HEK293 (cell line): Measurements from ENCODE around the gene SYNCRIP.
"Not testable (repeated sequence)": the region's sequence is repeated elsewhere in the genome, so short reads cannot be mapped to it uniquely, and the experiment has no call there.

Experiments used
- CTCF ChIA-PET: fragments of 350-600 bp; formaldehyde crosslinking; extraction: SDS; loops from one replicate; lab custom pipeline; 2021; ENCODE audit warnings: antibody characterized with exemption; lab: Yijun Ruan, JAX
- POLR2A ChIA-PET: fragments of 300-600 bp; formaldehyde crosslinking; extraction: SDS; loops from one replicate; lab custom pipeline; 2020; ENCODE audit warnings: antibody characterized with exemption, inconsistent platforms; lab: Yijun Ruan, JAX
- H3K27ac ChIP-seq: fragments of 200-500 bp; sonication (Bioruptor generic); 2 replicates; pipeline ENCODE4 v1.5.1; 2014; ENCODE audit warnings: low read depth, low read length, control low read depth, inconsistent platforms; ENCODE audit errors: extremely low read depth
- H3K36me3 ChIP-seq, 2 experiments: fragments of 200-500 bp in 1 of 2; sonication (Bioruptor generic) in 1 of 2; 1 replicate in 1 of 2; 2 replicates in 1 of 2; pipeline ENCODE4 v1.5.1; 2014 to 2017; ENCODE audit warnings: inconsistent platforms in 2 of 2, low read length in 2 of 2; ENCODE audit not compliant: control insufficient read depth in 2 of 2, insufficient read depth in 1 of 2
- H3K4me1 ChIP-seq: fragments of 200-500 bp; sonication (Bioruptor generic); 2 replicates; pipeline ENCODE4 v1.5.1; 2014; ENCODE audit warnings: mild to moderate bottlenecking, low read length, inconsistent platforms; ENCODE audit not compliant: control insufficient read depth, insufficient read depth
- H3K4me3 ChIP-seq: 2 replicates; pipeline ENCODE4 v1.5.1; 2011; ENCODE audit warnings: low read depth, mild to moderate bottlenecking, control low read depth, low read length, moderate library complexity
- H3K9me3 ChIP-seq: fragments of 200-500 bp; sonication (Bioruptor generic); 2 replicates; pipeline ENCODE4 v1.5.1; 2014; ENCODE audit warnings: low read depth, low read length, inconsistent platforms; ENCODE audit not compliant: control insufficient read depth, insufficient read depth
- BCL11B ChIP-seq: fragments of 450-650 bp; formaldehyde crosslinking; IDR thresholded peaks from 2 replicates; pipeline ENCODE4 v1.5.1; 2016; ENCODE audit warnings: low read depth, missing biosample characterization, missing genetic modification characterization
- IKZF3 ChIP-seq: fragments of 450-650 bp; IDR thresholded peaks from 2 replicates; pipeline ENCODE4 v1.5.0; 2018; ENCODE audit warnings: missing biosample characterization, mild to moderate bottlenecking, missing genetic modification characterization, moderate library complexity
- SALL2 ChIP-seq: fragments of 450-650 bp; formaldehyde crosslinking; IDR thresholded peaks from 2 replicates; pipeline ENCODE4 v1.5.0; 2017; ENCODE audit warnings: missing biosample characterization, mild to moderate bottlenecking, missing genetic modification characterization, borderline replicate concordance
- SP7 ChIP-seq: fragments of 450-650 bp; formaldehyde crosslinking; IDR thresholded peaks from 2 replicates; pipeline ENCODE4 v1.5.1; 2016; ENCODE audit warnings: missing biosample characterization, missing genetic modification characterization
- ZBTB21 ChIP-seq: fragments of 450-650 bp; formaldehyde crosslinking; IDR thresholded peaks from 2 replicates; pipeline ENCODE4 v1.5.1; 2017; ENCODE audit warnings: missing biosample characterization, missing genetic modification characterization
- ZFHX2 ChIP-seq: fragments of 450-650 bp; formaldehyde crosslinking; conservative IDR thresholded peaks from 2 replicates; pipeline ENCODE4 v1.5.1; 2016; ENCODE audit warnings: missing biosample characterization, missing genetic modification characterization
- ZFP37 ChIP-seq: fragments of 450-650 bp; formaldehyde crosslinking; IDR thresholded peaks from 2 replicates; pipeline ENCODE4 v1.5.1; 2016; ENCODE audit warnings: missing biosample characterization, missing genetic modification characterization
- ZNF112 ChIP-seq: fragments of 450-650 bp; formaldehyde crosslinking; IDR thresholded peaks from 2 replicates; pipeline ENCODE4 v1.5.0; 2017; ENCODE audit warnings: missing biosample characterization, missing genetic modification characterization
- ZNF121 ChIP-seq: fragments of 450-650 bp; formaldehyde crosslinking; IDR thresholded peaks from 2 replicates; pipeline ENCODE4 v1.5.1; 2016; ENCODE audit warnings: missing biosample characterization, missing genetic modification characterization
- ZNF266 ChIP-seq: fragments of 450-650 bp; formaldehyde crosslinking; IDR thresholded peaks from 2 replicates; pipeline ENCODE4 v1.5.1; 2016; ENCODE audit warnings: missing biosample characterization, missing genetic modification characterization, low read depth
- ZNF529 ChIP-seq: fragments of 450-650 bp; formaldehyde crosslinking; IDR thresholded peaks from 2 replicates; pipeline ENCODE4 v1.5.1; 2017; ENCODE audit warnings: missing genetic modification characterization, missing biosample characterization; ENCODE audit not compliant: insufficient replicate concordance
- ZNF548 ChIP-seq: fragments of 450-650 bp; formaldehyde crosslinking; IDR thresholded peaks from 2 replicates; pipeline ENCODE4 v1.5.1; 2016; ENCODE audit warnings: missing biosample characterization, missing genetic modification characterization
- ZNF596 ChIP-seq: fragments of 450-650 bp; IDR thresholded peaks from 2 replicates; pipeline ENCODE4 v1.5.0; 2018; ENCODE audit warnings: missing biosample characterization, mild to moderate bottlenecking, missing genetic modification characterization, moderate library complexity
- ZNF707 ChIP-seq: fragments of 450-650 bp; formaldehyde crosslinking; IDR thresholded peaks from 2 replicates; pipeline ENCODE4 v1.5.1; 2016; ENCODE audit warnings: missing biosample characterization, missing genetic modification characterization
- ZNF785 ChIP-seq: fragments of 450-650 bp; formaldehyde crosslinking; IDR thresholded peaks from 2 replicates; pipeline ENCODE4 v1.5.1; 2016; ENCODE audit warnings: missing biosample characterization, missing genetic modification characterization
- ZNF791 ChIP-seq: fragments of 450-650 bp; formaldehyde crosslinking; IDR thresholded peaks from 2 replicates; pipeline ENCODE4 v1.5.1; 2016; ENCODE audit warnings: missing biosample characterization, missing genetic modification characterization
- ZSCAN16 ChIP-seq: fragments of 450-650 bp; formaldehyde crosslinking; IDR thresholded peaks from 2 replicates; pipeline ENCODE4 v1.5.1; 2016; ENCODE audit warnings: missing biosample characterization, missing genetic modification characterization
- TF ChIP-seq, protein P1 (sequence below): fragments of 450-650 bp; formaldehyde crosslinking; IDR thresholded peaks from 2 replicates; pipeline ENCODE4 v1.5.1; 2017; ENCODE audit warnings: missing biosample characterization, missing genetic modification characterization
- TF ChIP-seq, protein P2 (sequence below): fragments of 450-650 bp; formaldehyde crosslinking; IDR thresholded peaks from 2 replicates; pipeline ENCODE4 v1.5.1; 2016; ENCODE audit warnings: missing biosample characterization, missing genetic modification characterization
- TF ChIP-seq, protein P3 (sequence below): fragments of 450-650 bp; formaldehyde crosslinking; IDR thresholded peaks from 2 replicates; pipeline ENCODE4 v1.5.1; 2016; ENCODE audit warnings: missing biosample characterization, missing genetic modification characterization
- TF ChIP-seq, protein P4 (sequence below): fragments of 450-650 bp; formaldehyde crosslinking; IDR thresholded peaks from 2 replicates; pipeline ENCODE4 v1.5.1; 2017; ENCODE audit warnings: missing biosample characterization, missing genetic modification characterization

Gene SYNCRIP

DNA sequence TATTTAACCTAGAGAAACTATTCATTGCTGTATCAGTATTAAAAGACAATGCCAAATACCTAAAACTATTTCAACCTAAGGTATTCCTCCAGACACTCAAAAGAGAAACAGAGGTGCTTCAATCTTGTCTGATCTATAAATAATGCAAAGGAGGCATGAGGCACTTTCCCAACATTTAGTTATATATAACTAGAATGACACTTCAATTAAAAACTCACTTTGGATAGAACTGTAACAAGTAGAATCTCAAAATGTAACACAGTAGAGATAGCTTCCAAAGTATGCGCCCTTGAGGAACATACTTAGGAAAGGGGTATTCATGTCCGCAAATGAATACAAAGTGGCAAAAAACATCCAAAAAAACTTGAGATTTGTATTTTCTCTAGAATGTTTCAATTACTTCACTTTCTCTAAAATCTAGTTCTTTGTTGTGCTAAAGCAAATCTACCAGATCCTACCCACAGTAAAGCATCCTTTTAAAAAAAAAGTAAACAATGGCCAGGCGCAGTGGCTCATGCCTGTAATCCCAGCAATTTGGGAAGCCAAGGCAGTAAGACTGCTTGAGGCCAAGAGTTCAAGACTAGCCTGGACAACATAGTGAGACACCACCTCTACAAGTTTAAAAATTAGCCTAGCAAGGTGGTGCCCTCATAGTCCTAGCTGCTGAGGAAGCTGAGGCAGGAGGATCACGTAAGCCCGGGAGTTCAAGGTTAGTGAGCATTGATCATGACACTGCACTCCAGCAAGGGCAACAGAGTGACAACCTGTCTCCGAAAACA, 10.3 kb downstream of the SYNCRIP start:
- H3K9me3 ChIP-seq, result no peaks in the 10 kb centered on the region
- CTCF ChIA-PET, result interaction anchor here (0.8 kb wide), 1 partner anchor 9 kb away, joined by 3 read pairs; no protein-coding TSS in a partner anchor
- 0 out of 2 replicates have a peak, but pooled peaks have one; percentile 26 for TF ChIP-seq ZNF121 (tag by site-specific recombination)
- no peak for TF ChIP-seq ZFP37 (tag by site-specific recombination)
- POLR2A ChIA-PET, result interaction anchor here (4.1 to 4.3 kb wide), 2 partner anchors 11 to 46 kb away, joined by 22 to 30 read pairs; partner anchors contain the start of gene SYNCRIP
- H3K4me3 ChIP-seq, result no peak overlapping the region
- H3K4me1 ChIP-seq, result no peaks in the 10 kb centered on the region
- H3K27ac ChIP-seq, result no peak overlapping the region
- peaks cover 69 to 97% of the 10 kb centered on the region in 2 experiments for H3K36me3 ChIP-seq

DNA sequence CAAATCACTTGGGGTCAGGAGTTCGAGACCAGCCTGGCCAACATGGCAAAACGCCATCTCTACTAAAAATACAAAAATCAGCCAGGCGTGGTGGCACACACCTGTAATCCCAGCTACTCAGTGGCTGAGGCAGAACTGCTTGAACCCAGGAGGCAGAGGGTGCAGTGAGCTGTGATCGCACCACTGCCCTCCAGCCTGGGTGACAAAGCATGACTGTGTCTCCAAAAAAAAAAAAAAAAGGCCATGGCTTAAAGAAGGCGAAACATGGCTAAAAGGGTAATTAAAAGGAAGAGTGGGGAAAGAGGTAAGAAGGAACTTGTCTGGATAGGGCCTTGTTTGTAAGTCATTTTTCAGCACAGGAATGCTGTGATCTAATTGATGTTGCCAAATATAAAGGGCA, 11.6 kb downstream of the SYNCRIP start:
- not testable (repeated sequence) for H3K27ac ChIP-seq, H3K9me3 ChIP-seq, H3K4me3 ChIP-seq, H3K4me1 ChIP-seq
- POLR2A ChIA-PET, result interaction anchor here (0.8 to 4.3 kb wide), 3 partner anchors 12 to 47 kb away, joined by 3 to 30 read pairs (median 22); partner anchors contain the start of gene SYNCRIP
- CTCF ChIA-PET, result interaction anchor here (0.8 kb wide), 1 partner anchor 10 kb away, joined by 3 read pairs; no protein-coding TSS in a partner anchor
- peaks cover 70 to 97% of the 10 kb centered on the region in 2 experiments for H3K36me3 ChIP-seq

DNA sequence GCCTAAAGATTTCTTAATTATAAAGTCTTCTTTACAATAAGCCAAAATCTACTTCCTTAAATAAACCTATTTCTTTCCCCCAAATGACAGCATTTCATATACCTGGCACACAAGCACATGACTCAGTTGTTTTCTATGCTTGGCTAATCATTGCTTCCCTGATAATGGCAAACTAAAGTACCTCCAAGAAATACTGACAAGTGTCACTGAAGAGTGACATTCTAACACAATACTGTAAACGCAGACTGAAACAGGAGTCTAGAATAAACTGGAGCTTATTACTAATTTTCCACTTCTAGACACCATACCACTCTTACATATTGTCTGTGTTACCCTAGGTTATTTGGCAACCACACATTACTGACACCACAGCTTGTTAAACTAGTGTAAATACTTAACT, 14.3 kb downstream of the SYNCRIP start:
- no peak for TF ChIP-seq ZNF596
- no peak for TF ChIP-seq ZNF112 (tag by site-specific recombination)
- no peak for TF ChIP-seq ZSCAN16 (tag by site-specific recombination)
- TF ChIP-seq, protein P1, sequence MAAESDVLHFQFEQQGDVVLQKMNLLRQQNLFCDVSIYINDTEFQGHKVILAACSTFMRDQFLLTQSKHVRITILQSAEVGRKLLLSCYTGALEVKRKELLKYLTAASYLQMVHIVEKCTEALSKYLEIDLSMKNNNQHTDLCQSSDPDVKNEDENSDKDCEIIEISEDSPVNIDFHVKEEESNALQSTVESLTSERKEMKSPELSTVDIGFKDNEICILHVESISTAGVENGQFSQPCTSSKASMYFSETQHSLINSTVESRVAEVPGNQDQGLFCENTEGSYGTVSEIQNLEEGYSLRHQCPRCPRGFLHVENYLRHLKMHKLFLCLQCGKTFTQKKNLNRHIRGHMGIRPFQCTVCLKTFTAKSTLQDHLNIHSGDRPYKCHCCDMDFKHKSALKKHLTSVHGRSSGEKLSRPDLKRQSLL (tag by site-specific recombination), result no peak
- TF ChIP-seq ZNF548 (tag by site-specific recombination), result no peak
- TF ChIP-seq IKZF3 (tag by site-specific recombination), result no peak
- no peak for TF ChIP-seq ZNF785 (tag by site-specific recombination)
- no peak for TF ChIP-seq BCL11B
- TF ChIP-seq ZNF791 (tag by site-specific recombination), result no peak
- TF ChIP-seq ZNF707, result no peak
- no peak for TF ChIP-seq ZNF529 (tag by site-specific recombination)
- no peak for TF ChIP-seq SALL2
- no peak for TF ChIP-seq ZNF266
- ChIA-PET CTCF (no interaction called here), POLR2A (interaction anchor here (0.6 to 4.3 kb wide), 3 partner anchors 15 to 940 kb away, joined by 3 to 30 read pairs (median 3); partner anchors contain the start of gene SYNCRIP)
- no peak overlapping the region for H3K4me3 ChIP-seq
- H3K9me3 ChIP-seq, result no peaks in the 10 kb centered on the region
- H3K36me3 ChIP-seq, result peaks cover 67 to 97% of the 10 kb centered on the region in 2 experiments
- no peaks in the 10 kb centered on the region for H3K4me1 ChIP-seq
- H3K27ac ChIP-seq, result no peak overlapping the region

DNA sequence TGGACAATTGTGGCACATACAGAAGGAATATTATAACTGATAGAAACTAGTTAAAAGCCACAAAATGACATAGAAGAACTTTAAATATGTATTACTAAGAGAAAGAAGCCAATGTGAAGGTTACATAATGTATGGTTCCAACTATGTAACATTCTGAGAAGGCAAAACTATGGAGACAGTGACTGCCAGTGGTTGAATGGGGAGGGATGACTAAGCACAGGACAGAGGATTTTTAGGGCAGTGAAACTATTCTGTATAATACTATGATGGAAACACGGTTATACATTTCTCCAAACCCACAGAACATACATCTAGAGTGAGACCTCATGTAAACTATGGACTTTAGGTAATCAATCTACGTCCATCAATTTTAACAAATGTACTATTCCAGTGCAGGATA, 22.4 kb downstream of the SYNCRIP start:
- H3K9me3 ChIP-seq, result no peaks in the 10 kb centered on the region
- H3K4me3 ChIP-seq, result no peak overlapping the region
- ChIA-PET CTCF (no interaction called here), POLR2A (interaction anchor here (1.2 kb wide), 1 partner anchor 22 kb away, joined by 5 read pairs; the partner anchor contains the start of gene SYNCRIP)
- no peak overlapping the region for H3K27ac ChIP-seq
- H3K36me3 ChIP-seq, result peaks cover 92 to 100% of the 10 kb centered on the region in 2 experiments
- no peaks in the 10 kb centered on the region for H3K4me1 ChIP-seq
- TF ChIP-seq ZNF548 (tag by site-specific recombination) (no peak), ZSCAN16 (tag by site-specific recombination) (no peak), SP7 (no peak), ZBTB21 (tag by site-specific recombination) (no peak), ZFHX2 (tag by site-specific recombination) (no peak)
- TF ChIP-seq, protein P2, sequence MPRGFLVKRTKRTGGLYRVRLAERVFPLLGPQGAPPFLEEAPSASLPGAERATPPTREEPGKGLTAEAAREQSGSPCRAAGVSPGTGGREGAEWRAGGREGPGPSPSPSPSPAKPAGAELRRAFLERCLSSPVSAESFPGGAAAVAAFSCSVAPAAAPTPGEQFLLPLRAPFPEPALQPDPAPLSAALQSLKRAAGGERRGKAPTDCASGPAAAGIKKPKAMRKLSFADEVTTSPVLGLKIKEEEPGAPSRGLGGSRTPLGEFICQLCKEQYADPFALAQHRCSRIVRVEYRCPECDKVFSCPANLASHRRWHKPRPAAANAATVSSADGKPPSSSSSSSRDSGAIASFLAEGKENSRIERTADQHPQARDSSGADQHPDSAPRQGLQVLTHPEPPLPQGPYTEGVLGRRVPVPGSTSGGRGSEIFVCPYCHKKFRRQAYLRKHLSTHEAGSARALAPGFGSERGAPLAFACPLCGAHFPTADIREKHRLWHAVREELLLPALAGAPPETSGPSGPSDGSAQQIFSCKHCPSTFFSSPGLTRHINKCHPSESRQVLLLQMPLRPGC (tag by site-specific recombination), result no peak
- TF ChIP-seq, protein P3, sequence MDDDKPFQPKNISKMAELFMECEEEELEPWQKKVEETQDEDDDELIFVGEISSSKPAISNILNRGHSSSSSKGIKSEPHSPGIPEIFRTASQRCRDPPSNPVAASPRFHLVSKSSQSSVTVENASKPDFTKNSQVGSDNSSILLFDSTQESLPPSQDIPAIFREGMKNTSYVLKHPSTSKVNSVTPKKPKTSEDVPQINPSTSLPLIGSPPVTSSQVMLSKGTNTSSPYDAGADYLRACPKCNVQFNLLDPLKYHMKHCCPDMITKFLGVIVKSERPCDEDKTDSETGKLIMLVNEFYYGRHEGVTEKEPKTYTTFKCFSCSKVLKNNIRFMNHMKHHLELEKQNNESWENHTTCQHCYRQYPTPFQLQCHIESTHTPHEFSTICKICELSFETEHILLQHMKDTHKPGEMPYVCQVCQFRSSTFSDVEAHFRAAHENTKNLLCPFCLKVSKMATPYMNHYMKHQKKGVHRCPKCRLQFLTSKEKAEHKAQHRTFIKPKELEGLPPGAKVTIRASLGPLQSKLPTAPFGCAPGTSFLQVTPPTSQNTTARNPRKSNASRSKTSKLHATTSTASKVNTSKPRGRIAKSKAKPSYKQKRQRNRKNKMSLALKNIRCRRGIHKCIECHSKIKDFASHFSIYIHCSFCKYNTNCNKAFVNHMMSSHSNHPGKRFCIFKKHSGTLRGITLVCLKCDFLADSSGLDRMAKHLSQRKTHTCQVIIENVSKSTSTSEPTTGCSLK, result no peak
- TF ChIP-seq, protein P4, sequence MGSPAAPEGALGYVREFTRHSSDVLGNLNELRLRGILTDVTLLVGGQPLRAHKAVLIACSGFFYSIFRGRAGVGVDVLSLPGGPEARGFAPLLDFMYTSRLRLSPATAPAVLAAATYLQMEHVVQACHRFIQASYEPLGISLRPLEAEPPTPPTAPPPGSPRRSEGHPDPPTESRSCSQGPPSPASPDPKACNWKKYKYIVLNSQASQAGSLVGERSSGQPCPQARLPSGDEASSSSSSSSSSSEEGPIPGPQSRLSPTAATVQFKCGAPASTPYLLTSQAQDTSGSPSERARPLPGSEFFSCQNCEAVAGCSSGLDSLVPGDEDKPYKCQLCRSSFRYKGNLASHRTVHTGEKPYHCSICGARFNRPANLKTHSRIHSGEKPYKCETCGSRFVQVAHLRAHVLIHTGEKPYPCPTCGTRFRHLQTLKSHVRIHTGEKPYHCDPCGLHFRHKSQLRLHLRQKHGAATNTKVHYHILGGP (tag by site-specific recombination), result no peak
